SK-N-SH (cell line): ENCODE results near the gene GGACT.

Experiments
- CHD2 ChIP-seq: fragments of 150-350 bp; IDR thresholded peaks from 2 replicates; pipeline ENCODE4 v1.6.1; 2018; ENCODE audit warnings: low read length; ENCODE audit not compliant: partially characterized antibody
- CTCF ChIP-seq: fragments of 200-600 bp; sonication (generic); IDR thresholded peaks from 2 replicates; pipeline ENCODE4 v1.6.1; 2017; ENCODE audit warnings: antibody characterized with exemption, mild to moderate bottlenecking, moderate library complexity
- ELF1 ChIP-seq: IDR thresholded peaks from 2 replicates; pipeline ENCODE4 v1.4.0; 2012
- FOXJ3 ChIP-seq: sonication (generic); formaldehyde crosslinking; IDR thresholded peaks from 2 replicates; pipeline ENCODE4 v1.5.1; 2020; ENCODE audit warnings: mild to moderate bottlenecking, missing genetic modification reagents
- GABPA ChIP-seq: IDR thresholded peaks from 2 replicates; pipeline ENCODE4 v1.4.0; 2012; ENCODE audit warnings: low read depth, mild to moderate bottlenecking
- MAX ChIP-seq: IDR thresholded peaks from 2 replicates; pipeline ENCODE4 v1.4.0; 2012; ENCODE audit warnings: low read depth
- RAD21 ChIP-seq: IDR thresholded peaks from 2 replicates; pipeline ENCODE4 v1.6.1; 2012; ENCODE audit warnings: mild to moderate bottlenecking, low read length
- RXRA ChIP-seq: IDR thresholded peaks from 2 replicates; pipeline ENCODE4 v1.4.0; 2012; ENCODE audit warnings: low read depth, mild to moderate bottlenecking, borderline replicate concordance
- TEAD4 ChIP-seq: IDR thresholded peaks from 2 replicates; pipeline ENCODE4 v1.4.0; 2012; ENCODE audit warnings: mild to moderate bottlenecking, borderline replicate concordance; ENCODE audit not compliant: insufficient read depth
- ZBTB33 ChIP-seq: IDR thresholded peaks from 2 replicates; pipeline ENCODE4 v1.4.0; 2012; ENCODE audit warnings: low read depth, borderline replicate concordance

GRCh38 chr13:100543872-100544602 lies 44.6 kb downstream of the GGACT start:
- TF ChIP-seq TEAD4 (no peak), CTCF (no peak), CHD2 (no peak), ZBTB33 (no peak), RAD21 (no peak), ELF1 (no peak), GABPA (no peak), FOXJ3 (CRISPR knock-in tag) (no peak), MAX (no peak), RXRA (no peak)
